LoVo (cell line): Measurements from ENCODE around the gene IZUMO1.
"Not testable (repeated sequence)": the region's sequence is repeated elsewhere in the genome, so short reads cannot be mapped to it uniquely, and the experiment has no call there.

Experiments
- DNase-seq: peaks from one replicate; pipeline ENCODE4 v3.0.0-alpha.2; 2016; ENCODE audit warnings: low spot score

IZUMO1 gene

GRCh38 chr19:48713041-48713863 lies 33.5 kb downstream of the IZUMO1 start:
- peak; percentile 24 for DNase-seq

- DNase-seq = no peak
These were observed 35.5 kb downstream of the IZUMO1 start for GRCh38 chr19:48711106-48711662.

GRCh38 chr19:48708471-48708870 lies 38.2 kb downstream of the IZUMO1 start:
- no peak for DNase-seq

GRCh38 chr19:48705431-48705830 lies 41.3 kb downstream of the IZUMO1 start:
- DNase-seq = no peak

GRCh38 chr19:48703316-48703715 lies 43.4 kb downstream of the IZUMO1 start:
- no peak for DNase-seq

GRCh38 chr19:48702701-48703100 lies 44.0 kb downstream of the IZUMO1 start:
- no peak for DNase-seq

GRCh38 chr19:48698046-48698445 lies 48.7 kb downstream of the IZUMO1 start:
- peak; percentile 53 for DNase-seq

GRCh38 chr19:48696353-48697010 lies 50.2 kb downstream of the IZUMO1 start:
- DNase-seq = peak; percentile 31

GRCh38 chr19:48695743-48696352 lies 50.9 kb downstream of the IZUMO1 start, which contains the start of gene FUT2:
Gene FUT2 (plus strand): TSS chr19:48695971. CDS start chr19:48702957, 6,986 bp downstream.
- DNase-seq = peak; percentile 69

- not testable (repeated sequence) for DNase-seq
These were observed 53.1 kb downstream of the IZUMO1 start for GRCh38 chr19:48693629-48694028.
